ENCODE data around the gene CDC37L1. TPM values are rescaled to one million over a fixed set of nuclear protein-coding genes. Genes with fewer than 3 reads are reported as not detected.

Gene CDC37L1
- total and polyA plus RNA-seq, 2 of the 8 experiments (the other 6 are each of a cell fraction or from before 2014, with no cell fraction given) = 4.6 to 23.8 TPM

DNA sequence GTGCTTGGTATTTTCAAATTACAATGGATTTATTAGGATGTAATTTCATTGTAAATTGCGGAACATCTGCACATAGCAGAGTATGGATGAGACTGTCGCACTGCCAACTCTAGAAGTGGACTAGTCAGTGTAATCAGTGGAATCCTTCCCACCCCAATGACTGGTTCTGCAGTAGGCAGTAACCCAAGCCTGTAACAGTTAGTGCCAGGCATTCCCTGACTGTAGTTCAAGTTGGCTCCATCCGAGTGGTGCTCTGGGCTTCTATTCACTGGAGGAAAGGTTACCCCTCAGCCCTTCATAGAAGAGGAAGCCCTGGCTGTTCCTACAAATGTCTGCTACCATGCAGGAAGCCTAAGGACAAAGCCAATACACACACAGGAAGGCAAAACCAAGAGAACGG is 38.4 kb downstream of the CDC37L1 start (continued):
- TF ChIP-seq, protein P1, sequence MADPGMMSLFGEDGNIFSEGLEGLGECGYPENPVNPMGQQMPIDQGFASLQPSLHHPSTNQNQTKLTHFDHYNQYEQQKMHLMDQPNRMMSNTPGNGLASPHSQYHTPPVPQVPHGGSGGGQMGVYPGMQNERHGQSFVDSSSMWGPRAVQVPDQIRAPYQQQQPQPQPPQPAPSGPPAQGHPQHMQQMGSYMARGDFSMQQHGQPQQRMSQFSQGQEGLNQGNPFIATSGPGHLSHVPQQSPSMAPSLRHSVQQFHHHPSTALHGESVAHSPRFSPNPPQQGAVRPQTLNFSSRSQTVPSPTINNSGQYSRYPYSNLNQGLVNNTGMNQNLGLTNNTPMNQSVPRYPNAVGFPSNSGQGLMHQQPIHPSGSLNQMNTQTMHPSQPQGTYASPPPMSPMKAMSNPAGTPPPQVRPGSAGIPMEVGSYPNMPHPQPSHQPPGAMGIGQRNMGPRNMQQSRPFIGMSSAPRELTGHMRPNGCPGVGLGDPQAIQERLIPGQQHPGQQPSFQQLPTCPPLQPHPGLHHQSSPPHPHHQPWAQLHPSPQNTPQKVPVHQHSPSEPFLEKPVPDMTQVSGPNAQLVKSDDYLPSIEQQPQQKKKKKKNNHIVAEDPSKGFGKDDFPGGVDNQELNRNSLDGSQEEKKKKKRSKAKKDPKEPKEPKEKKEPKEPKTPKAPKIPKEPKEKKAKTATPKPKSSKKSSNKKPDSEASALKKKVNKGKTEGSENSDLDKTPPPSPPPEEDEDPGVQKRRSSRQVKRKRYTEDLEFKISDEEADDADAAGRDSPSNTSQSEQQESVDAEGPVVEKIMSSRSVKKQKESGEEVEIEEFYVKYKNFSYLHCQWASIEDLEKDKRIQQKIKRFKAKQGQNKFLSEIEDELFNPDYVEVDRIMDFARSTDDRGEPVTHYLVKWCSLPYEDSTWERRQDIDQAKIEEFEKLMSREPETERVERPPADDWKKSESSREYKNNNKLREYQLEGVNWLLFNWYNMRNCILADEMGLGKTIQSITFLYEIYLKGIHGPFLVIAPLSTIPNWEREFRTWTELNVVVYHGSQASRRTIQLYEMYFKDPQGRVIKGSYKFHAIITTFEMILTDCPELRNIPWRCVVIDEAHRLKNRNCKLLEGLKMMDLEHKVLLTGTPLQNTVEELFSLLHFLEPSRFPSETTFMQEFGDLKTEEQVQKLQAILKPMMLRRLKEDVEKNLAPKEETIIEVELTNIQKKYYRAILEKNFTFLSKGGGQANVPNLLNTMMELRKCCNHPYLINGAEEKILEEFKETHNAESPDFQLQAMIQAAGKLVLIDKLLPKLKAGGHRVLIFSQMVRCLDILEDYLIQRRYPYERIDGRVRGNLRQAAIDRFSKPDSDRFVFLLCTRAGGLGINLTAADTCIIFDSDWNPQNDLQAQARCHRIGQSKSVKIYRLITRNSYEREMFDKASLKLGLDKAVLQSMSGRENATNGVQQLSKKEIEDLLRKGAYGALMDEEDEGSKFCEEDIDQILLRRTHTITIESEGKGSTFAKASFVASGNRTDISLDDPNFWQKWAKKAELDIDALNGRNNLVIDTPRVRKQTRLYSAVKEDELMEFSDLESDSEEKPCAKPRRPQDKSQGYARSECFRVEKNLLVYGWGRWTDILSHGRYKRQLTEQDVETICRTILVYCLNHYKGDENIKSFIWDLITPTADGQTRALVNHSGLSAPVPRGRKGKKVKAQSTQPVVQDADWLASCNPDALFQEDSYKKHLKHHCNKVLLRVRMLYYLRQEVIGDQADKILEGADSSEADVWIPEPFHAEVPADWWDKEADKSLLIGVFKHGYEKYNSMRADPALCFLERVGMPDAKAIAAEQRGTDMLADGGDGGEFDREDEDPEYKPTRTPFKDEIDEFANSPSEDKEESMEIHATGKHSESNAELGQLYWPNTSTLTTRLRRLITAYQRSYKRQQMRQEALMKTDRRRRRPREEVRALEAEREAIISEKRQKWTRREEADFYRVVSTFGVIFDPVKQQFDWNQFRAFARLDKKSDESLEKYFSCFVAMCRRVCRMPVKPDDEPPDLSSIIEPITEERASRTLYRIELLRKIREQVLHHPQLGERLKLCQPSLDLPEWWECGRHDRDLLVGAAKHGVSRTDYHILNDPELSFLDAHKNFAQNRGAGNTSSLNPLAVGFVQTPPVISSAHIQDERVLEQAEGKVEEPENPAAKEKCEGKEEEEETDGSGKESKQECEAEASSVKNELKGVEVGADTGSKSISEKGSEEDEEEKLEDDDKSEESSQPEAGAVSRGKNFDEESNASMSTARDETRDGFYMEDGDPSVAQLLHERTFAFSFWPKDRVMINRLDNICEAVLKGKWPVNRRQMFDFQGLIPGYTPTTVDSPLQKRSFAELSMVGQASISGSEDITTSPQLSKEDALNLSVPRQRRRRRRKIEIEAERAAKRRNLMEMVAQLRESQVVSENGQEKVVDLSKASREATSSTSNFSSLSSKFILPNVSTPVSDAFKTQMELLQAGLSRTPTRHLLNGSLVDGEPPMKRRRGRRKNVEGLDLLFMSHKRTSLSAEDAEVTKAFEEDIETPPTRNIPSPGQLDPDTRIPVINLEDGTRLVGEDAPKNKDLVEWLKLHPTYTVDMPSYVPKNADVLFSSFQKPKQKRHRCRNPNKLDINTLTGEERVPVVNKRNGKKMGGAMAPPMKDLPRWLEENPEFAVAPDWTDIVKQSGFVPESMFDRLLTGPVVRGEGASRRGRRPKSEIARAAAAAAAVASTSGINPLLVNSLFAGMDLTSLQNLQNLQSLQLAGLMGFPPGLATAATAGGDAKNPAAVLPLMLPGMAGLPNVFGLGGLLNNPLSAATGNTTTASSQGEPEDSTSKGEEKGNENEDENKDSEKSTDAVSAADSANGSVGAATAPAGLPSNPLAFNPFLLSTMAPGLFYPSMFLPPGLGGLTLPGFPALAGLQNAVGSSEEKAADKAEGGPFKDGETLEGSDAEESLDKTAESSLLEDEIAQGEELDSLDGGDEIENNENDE (IDR thresholded peaks at IDR 0.05; ENCODE audit: insufficient replicate concordance, low read length) = no peak
- TF ChIP-seq NRF1 (IDR thresholded peaks at IDR 0.05; ENCODE audit: low read depth, low read length) = no peak
- no peak for TF ChIP-seq YY1 (IDR thresholded peaks at IDR 0.05; ENCODE audit: low read depth, low read length)
- no peak for TF ChIP-seq SP4 (IDR thresholded peaks at IDR 0.05; ENCODE audit: low read length)
- no peak for TF ChIP-seq CEBPB (IDR thresholded peaks at IDR 0.05; ENCODE audit: low read depth, low read length)
- TF ChIP-seq RBBP5 (IDR thresholded peaks at IDR 0.05; ENCODE audit: borderline replicate concordance, low read depth, low read length) = no peak
- TF ChIP-seq MAFK (IDR thresholded peaks at IDR 0.05; ENCODE audit: low read depth, low read length) = no peak
- no peak for TF ChIP-seq POU5F1 (IDR thresholded peaks at IDR 0.05; ENCODE audit: low read depth, low read length)
- no peak for TF ChIP-seq HDAC6 (IDR thresholded peaks at IDR 0.05; ENCODE audit: low read depth, low read length)
- TF ChIP-seq TCF12 (IDR thresholded peaks at IDR 0.05; ENCODE audit: low read depth, low read length) = no peak
- no peak for TF ChIP-seq CTBP2 (IDR thresholded peaks at IDR 0.05; ENCODE audit: borderline replicate concordance, insufficient read depth, insufficient read length, low read length)
- no peak for TF ChIP-seq HDAC2 (IDR thresholded peaks at IDR 0.05; ENCODE audit: borderline replicate concordance in 1 of 2, low read depth in 2 of 2, low read length in 2 of 2)
